ENCODE results near the gene RABGAP1.

The RABGAP1 gene

DNA sequence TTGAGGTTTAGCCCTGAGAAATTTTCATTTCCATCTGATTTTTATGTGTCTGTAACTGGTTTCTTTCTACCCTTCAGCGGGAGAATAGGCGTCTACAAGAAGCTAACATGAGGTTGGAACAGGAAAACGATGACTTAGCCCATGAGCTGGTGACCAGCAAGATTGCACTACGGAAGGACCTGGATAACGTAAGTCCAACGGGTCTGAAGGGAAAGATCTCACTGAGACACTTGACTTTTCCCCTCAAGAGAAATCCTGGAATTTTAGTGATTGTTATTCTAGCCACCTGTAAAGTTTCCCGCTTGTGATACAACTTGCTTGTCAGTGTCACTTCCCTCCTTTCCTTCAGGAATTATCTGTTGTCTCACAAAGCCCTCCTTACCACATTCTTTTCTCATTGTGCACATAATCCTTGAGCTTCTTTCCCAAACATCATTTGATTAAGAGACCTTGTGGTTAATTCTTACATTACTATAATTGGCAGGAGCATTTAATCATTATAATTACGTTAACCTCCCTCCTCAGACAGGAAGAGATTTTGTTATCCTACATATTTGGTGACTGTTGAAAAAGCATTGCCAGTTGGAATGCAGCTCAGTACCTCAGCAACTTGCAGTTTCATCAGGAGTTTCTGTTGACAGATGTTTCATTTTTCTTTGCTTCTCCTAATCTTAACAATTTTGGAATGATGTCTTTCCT is 149.5 kb downstream of the RABGAP1 start:
- peaks cover 64% of the 10 kb centered on the region for H3K36me3 ChIP-seq (ENCODE audit: insufficient read depth, low read length)
- H3K9me3 ChIP-seq (ENCODE audit: low read length), result no peaks in the 10 kb centered on the region
- no peak overlapping the region for H3K4me3 ChIP-seq (ENCODE audit: low read length)
- H3K27me3 ChIP-seq (ENCODE audit: insufficient read depth, low read length), result no peaks in the 10 kb centered on the region
- no peaks in the 10 kb centered on the region for H3K4me1 ChIP-seq (ENCODE audit: insufficient read depth, low read length)
- H2AFZ ChIP-seq (ENCODE audit: low read depth, low read length), result no peak overlapping the region

DNA sequence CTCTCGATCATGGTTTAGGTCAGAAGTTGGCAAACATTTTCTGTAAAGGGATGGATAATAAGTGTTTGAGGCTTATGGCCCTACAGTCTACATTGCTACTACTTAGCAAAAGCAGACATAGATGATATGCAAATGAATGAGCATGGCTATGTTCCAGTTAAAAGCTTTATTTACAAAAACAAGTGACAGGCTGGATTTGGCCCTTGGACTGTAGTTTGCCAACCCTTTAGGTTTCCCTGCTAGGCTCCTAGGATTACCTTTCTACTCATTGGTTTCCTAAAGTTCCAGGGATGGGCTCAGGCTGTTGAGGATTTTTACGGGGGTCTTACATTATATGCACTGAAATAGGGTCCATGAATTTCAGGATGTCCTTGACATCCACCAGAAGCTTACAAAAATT is 150.1 kb downstream of the RABGAP1 start:
- Histone ChIP-seq H2AFZ (ENCODE audit: low read depth, low read length) (no peak overlapping the region), H3K27me3 (ENCODE audit: insufficient read depth, low read length) (no peaks in the 10 kb centered on the region), H3K4me1 (ENCODE audit: insufficient read depth, low read length) (no peaks in the 10 kb centered on the region), H3K9me3 (ENCODE audit: low read length) (no peaks in the 10 kb centered on the region), H3K36me3 (ENCODE audit: insufficient read depth, low read length) (peaks cover 66% of the 10 kb centered on the region), H3K4me3 (ENCODE audit: low read length) (no peak overlapping the region)

GRCh38 chr9:123091459-123091858 is 150.6 kb downstream of the RABGAP1 start:
- Histone ChIP-seq H3K9me3 (ENCODE audit: low read length) (no peaks in the 10 kb centered on the region), H3K36me3 (ENCODE audit: insufficient read depth, low read length) (peaks cover 62% of the 10 kb centered on the region)

DNA sequence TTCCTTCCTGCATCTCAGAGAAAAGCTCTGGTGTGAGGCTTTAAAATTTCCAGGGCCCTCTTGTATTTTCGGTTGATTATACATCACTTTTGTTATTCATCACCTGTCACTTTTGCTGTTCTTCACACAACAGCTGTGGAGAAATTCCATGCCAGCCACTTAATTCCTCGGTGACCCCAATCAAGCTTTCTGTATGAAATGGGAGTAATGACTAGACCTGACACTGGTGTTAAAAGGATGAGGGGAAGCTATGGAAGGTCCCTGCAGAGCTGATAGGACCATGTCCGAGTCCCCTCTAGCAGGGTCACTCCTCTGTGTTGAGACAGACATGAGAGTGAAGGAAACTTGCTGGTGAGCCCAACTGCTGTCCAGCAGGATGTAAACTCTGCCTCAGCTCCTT is 152.3 kb downstream of the RABGAP1 start:
- no peak overlapping the region for H2AFZ ChIP-seq (ENCODE audit: low read depth, low read length)
- H3K36me3 ChIP-seq (ENCODE audit: insufficient read depth, low read length), result peaks cover 73% of the 10 kb centered on the region
- no peak overlapping the region for H3K4me3 ChIP-seq (ENCODE audit: low read length)
- H3K27me3 ChIP-seq (ENCODE audit: insufficient read depth, low read length), result no peaks in the 10 kb centered on the region
- no peaks in the 10 kb centered on the region for H3K4me1 ChIP-seq (ENCODE audit: insufficient read depth, low read length)
- no peaks in the 10 kb centered on the region for H3K9me3 ChIP-seq (ENCODE audit: low read length)

More at GRCh38 chr9:123091459-123091858, 150.6 kb downstream of the RABGAP1 start:
- H2AFZ ChIP-seq (ENCODE audit: low read depth, low read length), result no peak overlapping the region
- H3K4me1 ChIP-seq (ENCODE audit: insufficient read depth, low read length), result no peaks in the 10 kb centered on the region
- no peaks in the 10 kb centered on the region for H3K27me3 ChIP-seq (ENCODE audit: insufficient read depth, low read length)
- H3K4me3 ChIP-seq (ENCODE audit: low read length), result no peak overlapping the region

GRCh38 chr9:123096987-123097386 is 156.2 kb downstream of the RABGAP1 start:
- Histone ChIP-seq H3K27me3 (ENCODE audit: insufficient read depth, low read length) (no peaks in the 10 kb centered on the region), H2AFZ (ENCODE audit: low read depth, low read length) (no peak overlapping the region), H3K4me3 (ENCODE audit: low read length) (no peak overlapping the region), H3K4me1 (ENCODE audit: insufficient read depth, low read length) (no peaks in the 10 kb centered on the region), H3K36me3 (ENCODE audit: insufficient read depth, low read length) (peaks cover 67% of the 10 kb centered on the region), H3K9me3 (ENCODE audit: low read length) (no peaks in the 10 kb centered on the region)

GRCh38 chr9:123097430-123098095 is 156.7 kb downstream of the RABGAP1 start:
- H3K36me3 ChIP-seq (ENCODE audit: insufficient read depth, low read length), result peaks cover 67% of the 10 kb centered on the region
- H3K4me3 ChIP-seq (ENCODE audit: low read length), result no peak overlapping the region
- H3K9me3 ChIP-seq (ENCODE audit: low read length), result no peaks in the 10 kb centered on the region
- H3K27me3 ChIP-seq (ENCODE audit: insufficient read depth, low read length), result no peaks in the 10 kb centered on the region
- no peaks in the 10 kb centered on the region for H3K4me1 ChIP-seq (ENCODE audit: insufficient read depth, low read length)
- H2AFZ ChIP-seq (ENCODE audit: low read depth, low read length), result no peak overlapping the region

- no peaks in the 10 kb centered on the region for H3K27me3 ChIP-seq (ENCODE audit: insufficient read depth, low read length)
- no peak overlapping the region for H3K4me3 ChIP-seq (ENCODE audit: low read length)
- H3K4me1 ChIP-seq (ENCODE audit: insufficient read depth, low read length), result no peaks in the 10 kb centered on the region
- no peaks in the 10 kb centered on the region for H3K9me3 ChIP-seq (ENCODE audit: low read length)
- H2AFZ ChIP-seq (ENCODE audit: low read depth, low read length), result no peak overlapping the region
- peaks cover 68% of the 10 kb centered on the region for H3K36me3 ChIP-seq (ENCODE audit: insufficient read depth, low read length)
Observed at GRCh38 chr9:123098096-123098459, 157.3 kb downstream of the RABGAP1 start.

DNA sequence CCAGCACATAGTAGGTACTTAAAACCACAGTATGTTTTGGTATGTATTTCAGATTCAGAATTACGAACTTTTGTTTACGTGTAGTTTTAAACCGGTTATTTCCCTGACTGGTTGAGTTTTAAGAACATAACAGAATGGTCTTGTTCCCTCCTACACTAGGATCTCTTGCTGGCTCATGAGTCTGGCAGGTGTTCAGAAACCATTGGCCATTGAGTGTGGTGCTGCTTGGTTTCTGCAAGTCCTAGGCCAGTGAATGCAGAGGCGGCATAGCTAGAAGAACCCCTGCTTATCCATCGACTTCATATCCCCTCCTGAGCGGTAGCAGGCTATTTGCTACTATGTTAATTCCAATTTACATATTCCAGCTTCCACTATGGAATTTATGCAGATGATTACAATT is 158.2 kb downstream of the RABGAP1 start:
- no peaks in the 10 kb centered on the region for H3K4me1 ChIP-seq (ENCODE audit: insufficient read depth, low read length)
- H3K27me3 ChIP-seq (ENCODE audit: insufficient read depth, low read length), result no peaks in the 10 kb centered on the region
- H3K4me3 ChIP-seq (ENCODE audit: low read length), result no peak overlapping the region
- H3K9me3 ChIP-seq (ENCODE audit: low read length), result no peaks in the 10 kb centered on the region
- peaks cover 64% of the 10 kb centered on the region for H3K36me3 ChIP-seq (ENCODE audit: insufficient read depth, low read length)
- H2AFZ ChIP-seq (ENCODE audit: low read depth, low read length), result no peak overlapping the region

GRCh38 chr9:123099548-123099947 is 158.7 kb downstream of the RABGAP1 start:
- Histone ChIP-seq H3K9me3 (ENCODE audit: low read length) (no peaks in the 10 kb centered on the region), H3K27me3 (ENCODE audit: insufficient read depth, low read length) (no peaks in the 10 kb centered on the region), H3K4me1 (ENCODE audit: insufficient read depth, low read length) (no peaks in the 10 kb centered on the region), H2AFZ (ENCODE audit: low read depth, low read length) (no peak overlapping the region), H3K4me3 (ENCODE audit: low read length) (no peak overlapping the region), H3K36me3 (ENCODE audit: insufficient read depth, low read length) (peaks cover 69% of the 10 kb centered on the region)

- Histone ChIP-seq H3K36me3 (ENCODE audit: insufficient read depth, low read length) (peaks cover 71% of the 10 kb centered on the region), H3K4me1 (ENCODE audit: insufficient read depth, low read length) (no peaks in the 10 kb centered on the region), H3K9me3 (ENCODE audit: low read length) (no peaks in the 10 kb centered on the region), H3K4me3 (ENCODE audit: low read length) (no peak overlapping the region), H3K27me3 (ENCODE audit: insufficient read depth, low read length) (no peaks in the 10 kb centered on the region), H2AFZ (ENCODE audit: low read depth, low read length) (no peak overlapping the region)
Observed at GRCh38 chr9:123102375-123103113, 161.7 kb downstream of the RABGAP1 start.

GRCh38 chr9:123104807-123105206 is 164.0 kb downstream of the RABGAP1 start:
- H3K4me3 ChIP-seq (ENCODE audit: low read length), result no peak overlapping the region
- H3K27me3 ChIP-seq (ENCODE audit: insufficient read depth, low read length), result no peaks in the 10 kb centered on the region
- no peak overlapping the region for H2AFZ ChIP-seq (ENCODE audit: low read depth, low read length)
- peaks cover 69% of the 10 kb centered on the region for H3K36me3 ChIP-seq (ENCODE audit: insufficient read depth, low read length)
- no peaks in the 10 kb centered on the region for H3K9me3 ChIP-seq (ENCODE audit: low read length)
- no peaks in the 10 kb centered on the region for H3K4me1 ChIP-seq (ENCODE audit: insufficient read depth, low read length)

GRCh38 chr9:123105490-123105889 is 164.7 kb downstream of the RABGAP1 start:
- Histone ChIP-seq H3K27me3 (ENCODE audit: insufficient read depth, low read length) (no peaks in the 10 kb centered on the region), H3K4me3 (ENCODE audit: low read length) (no peak overlapping the region), H2AFZ (ENCODE audit: low read depth, low read length) (no peak overlapping the region), H3K36me3 (ENCODE audit: insufficient read depth, low read length) (peaks cover 72% of the 10 kb centered on the region), H3K4me1 (ENCODE audit: insufficient read depth, low read length) (no peaks in the 10 kb centered on the region), H3K9me3 (ENCODE audit: low read length) (no peaks in the 10 kb centered on the region)

DNA sequence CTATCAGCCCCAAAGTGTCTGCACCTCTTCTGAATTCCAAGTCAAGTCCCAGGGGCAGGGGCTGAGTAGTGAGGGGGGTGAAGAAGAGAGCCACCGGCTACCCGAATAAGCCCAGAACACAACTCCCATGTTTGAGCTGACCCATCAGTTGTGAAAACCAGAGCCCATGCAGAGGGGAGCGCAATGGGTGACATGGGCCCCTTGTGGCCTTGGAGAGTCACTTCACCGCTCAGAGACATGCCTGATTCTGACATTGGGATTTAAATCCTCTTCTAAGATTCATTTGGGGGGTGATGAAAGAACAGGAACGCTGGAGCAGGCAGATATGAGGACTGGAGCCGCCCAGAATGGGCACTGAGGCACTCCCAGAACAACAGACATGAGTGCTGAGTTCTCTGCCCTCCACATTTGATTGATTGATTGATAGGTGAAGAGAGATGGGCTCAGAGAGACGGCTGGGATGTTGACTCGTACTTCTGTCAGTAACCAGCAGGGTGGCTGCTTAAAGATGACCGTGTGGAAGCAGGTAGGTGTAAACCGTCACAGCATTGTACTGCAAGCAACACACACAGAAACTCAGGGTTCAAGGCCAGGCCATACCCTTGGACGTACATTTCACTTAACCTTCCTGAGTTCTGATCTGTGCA is 166.9 kb downstream of the RABGAP1 start:
- H2AFZ ChIP-seq (ENCODE audit: low read depth, low read length), result no peak overlapping the region
- no peaks in the 10 kb centered on the region for H3K4me1 ChIP-seq (ENCODE audit: insufficient read depth, low read length)
- H3K9me3 ChIP-seq (ENCODE audit: low read length), result no peaks in the 10 kb centered on the region
- peaks cover 59% of the 10 kb centered on the region for H3K36me3 ChIP-seq (ENCODE audit: insufficient read depth, low read length)
- no peak overlapping the region for H3K4me3 ChIP-seq (ENCODE audit: low read length)
- no peaks in the 10 kb centered on the region for H3K27me3 ChIP-seq (ENCODE audit: insufficient read depth, low read length)
